Measurements from ENCODE around the gene GOLT1B.

GRCh38 chr12:21566223-21566906 is 64.8 kb downstream of the GOLT1B start:
- TF ChIP-seq CTCF (IDR thresholded peaks at IDR 0.05) (no peak), POLR2A (IDR thresholded peaks at IDR 0.05) (no peak)
